ENCODE results near the gene RTP5.

The RTP5 gene

GRCh38 chr2:241835611-241836010 is 33.9 kb upstream of the RTP5 start:
- H3K36me3 ChIP-seq (ENCODE audit: control insufficient read depth, insufficient read depth, low read length), result no peaks in the 10 kb centered on the region
- no peak overlapping the region for H3K9ac ChIP-seq (ENCODE audit: low read length)
- no peaks in the 10 kb centered on the region for H3K4me1 ChIP-seq (ENCODE audit: control insufficient read depth, insufficient read depth, low read length)
- no peak overlapping the region for H3K27ac ChIP-seq (ENCODE audit: low read depth, low read length)
- no peak overlapping the region for H3K4me3 ChIP-seq (ENCODE audit: low read length)
- no peaks in the 10 kb centered on the region for H3K27me3 ChIP-seq (ENCODE audit: control insufficient read depth, insufficient read depth, low read length)

- Histone ChIP-seq H3K4me3 (ENCODE audit: low read length) (no peak overlapping the region), H3K4me1 (ENCODE audit: control insufficient read depth, insufficient read depth, low read length) (no peaks in the 10 kb centered on the region), H3K27ac (ENCODE audit: low read depth, low read length) (no peak overlapping the region), H3K36me3 (ENCODE audit: control insufficient read depth, insufficient read depth, low read length) (no peaks in the 10 kb centered on the region), H3K9ac (ENCODE audit: low read length) (no peak overlapping the region), H3K27me3 (ENCODE audit: control insufficient read depth, insufficient read depth, low read length) (no peaks in the 10 kb centered on the region)
These were observed 33.2 kb upstream of the RTP5 start for GRCh38 chr2:241836292-241836691.

GRCh38 chr2:241837197-241837965 is 32.1 kb upstream of the RTP5 start:
- Histone ChIP-seq H3K4me3 (ENCODE audit: low read length) (no peak overlapping the region), H3K36me3 (ENCODE audit: control insufficient read depth, insufficient read depth, low read length) (no peaks in the 10 kb centered on the region), H3K27me3 (ENCODE audit: control insufficient read depth, insufficient read depth, low read length) (no peaks in the 10 kb centered on the region)

GRCh38 chr2:241841181-241842066 is 28.1 kb upstream of the RTP5 start:
- no peak overlapping the region for H3K4me3 ChIP-seq (ENCODE audit: low read length)
- no peaks in the 10 kb centered on the region for H3K4me1 ChIP-seq (ENCODE audit: control insufficient read depth, insufficient read depth, low read length)
- no peaks in the 10 kb centered on the region for H3K27me3 ChIP-seq (ENCODE audit: control insufficient read depth, insufficient read depth, low read length)
- no peaks in the 10 kb centered on the region for H3K36me3 ChIP-seq (ENCODE audit: control insufficient read depth, insufficient read depth, low read length)
- no peak overlapping the region for H3K27ac ChIP-seq (ENCODE audit: low read depth, low read length)
- no peak overlapping the region for H3K9ac ChIP-seq (ENCODE audit: low read length)

More at GRCh38 chr2:241837197-241837965, 32.1 kb upstream of the RTP5 start:
- Histone ChIP-seq H3K9ac (ENCODE audit: low read length) (no peak overlapping the region), H3K27ac (ENCODE audit: low read depth, low read length) (no peak overlapping the region), H3K4me1 (ENCODE audit: control insufficient read depth, insufficient read depth, low read length) (no peaks in the 10 kb centered on the region)

- H3K4me1 ChIP-seq (ENCODE audit: control insufficient read depth, insufficient read depth, low read length), result no peaks in the 10 kb centered on the region
- no peaks in the 10 kb centered on the region for H3K27me3 ChIP-seq (ENCODE audit: control insufficient read depth, insufficient read depth, low read length)
- H3K27ac ChIP-seq (ENCODE audit: low read depth, low read length), result no peak overlapping the region
- H3K36me3 ChIP-seq (ENCODE audit: control insufficient read depth, insufficient read depth, low read length), result no peaks in the 10 kb centered on the region
- H3K4me3 ChIP-seq (ENCODE audit: low read length), result no peak overlapping the region
- no peak overlapping the region for H3K9ac ChIP-seq (ENCODE audit: low read length)
These were observed 27.5 kb upstream of the RTP5 start for GRCh38 chr2:241842067-241842415.

- Histone ChIP-seq H3K4me1 (ENCODE audit: control insufficient read depth, insufficient read depth, low read length) (no peaks in the 10 kb centered on the region), H3K36me3 (ENCODE audit: control insufficient read depth, insufficient read depth, low read length) (no peaks in the 10 kb centered on the region), H3K27me3 (ENCODE audit: control insufficient read depth, insufficient read depth, low read length) (no peaks in the 10 kb centered on the region), H3K9ac (ENCODE audit: low read length) (no peak overlapping the region), H3K27ac (ENCODE audit: low read depth, low read length) (no peak overlapping the region), H3K4me3 (ENCODE audit: low read length) (peak overlapping the region; percentile 1)
These were observed 26.8 kb upstream of the RTP5 start for GRCh38 chr2:241842620-241843211.

- H3K9ac ChIP-seq (ENCODE audit: low read length), result no peak overlapping the region
- no peak overlapping the region for H3K27ac ChIP-seq (ENCODE audit: low read depth, low read length)
These were observed 26.0 kb upstream of the RTP5 start for GRCh38 chr2:241843321-241844065.

GRCh38 chr2:241844066-241844728 is 25.3 kb upstream of the RTP5 start:
- H3K4me1 ChIP-seq (ENCODE audit: control insufficient read depth, insufficient read depth, low read length), result no peaks in the 10 kb centered on the region
- H3K9ac ChIP-seq (ENCODE audit: low read length), result no peak overlapping the region
- H3K27me3 ChIP-seq (ENCODE audit: control insufficient read depth, insufficient read depth, low read length), result no peaks in the 10 kb centered on the region
- peak overlapping the region; percentile 39 for H3K4me3 ChIP-seq (ENCODE audit: low read length)
- no peaks in the 10 kb centered on the region for H3K36me3 ChIP-seq (ENCODE audit: control insufficient read depth, insufficient read depth, low read length)
- H3K27ac ChIP-seq (ENCODE audit: low read depth, low read length), result no peak overlapping the region

More at GRCh38 chr2:241843321-241844065, 26.0 kb upstream of the RTP5 start:
- no peaks in the 10 kb centered on the region for H3K4me1 ChIP-seq (ENCODE audit: control insufficient read depth, insufficient read depth, low read length)
- no peak overlapping the region for H3K4me3 ChIP-seq (ENCODE audit: low read length)
- H3K36me3 ChIP-seq (ENCODE audit: control insufficient read depth, insufficient read depth, low read length), result no peaks in the 10 kb centered on the region
- no peaks in the 10 kb centered on the region for H3K27me3 ChIP-seq (ENCODE audit: control insufficient read depth, insufficient read depth, low read length)

GRCh38 chr2:241844831-241845578 is 24.5 kb upstream of the RTP5 start:
- Histone ChIP-seq H3K4me3 (ENCODE audit: low read length) (no peak overlapping the region), H3K27ac (ENCODE audit: low read depth, low read length) (no peak overlapping the region), H3K9ac (ENCODE audit: low read length) (no peak overlapping the region), H3K36me3 (ENCODE audit: control insufficient read depth, insufficient read depth, low read length) (no peaks in the 10 kb centered on the region), H3K4me1 (ENCODE audit: control insufficient read depth, insufficient read depth, low read length) (no peaks in the 10 kb centered on the region), H3K27me3 (ENCODE audit: control insufficient read depth, insufficient read depth, low read length) (no peaks in the 10 kb centered on the region)

- no peak overlapping the region for H3K4me3 ChIP-seq (ENCODE audit: low read length)
- H3K4me1 ChIP-seq (ENCODE audit: control insufficient read depth, insufficient read depth, low read length), result no peaks in the 10 kb centered on the region
- H3K27me3 ChIP-seq (ENCODE audit: control insufficient read depth, insufficient read depth, low read length), result no peaks in the 10 kb centered on the region
- no peaks in the 10 kb centered on the region for H3K36me3 ChIP-seq (ENCODE audit: control insufficient read depth, insufficient read depth, low read length)
- no peak overlapping the region for H3K9ac ChIP-seq (ENCODE audit: low read length)
- no peak overlapping the region for H3K27ac ChIP-seq (ENCODE audit: low read depth, low read length)
These were observed 23.1 kb upstream of the RTP5 start for GRCh38 chr2:241846406-241846805.

All from rectal smooth muscle tissue (tissue), 1 donor.